ENCODE data around the gene MED13L. TPM values are rescaled to one million over a fixed set of nuclear protein-coding genes. Genes with fewer than 3 reads are reported as not detected.

The MED13L gene
- total and polyA plus RNA-seq, 2 of the 8 experiments (the other 6 are each of a cell fraction or from before 2014, with no cell fraction given) = 15.9 to 51.7 TPM

DNA sequence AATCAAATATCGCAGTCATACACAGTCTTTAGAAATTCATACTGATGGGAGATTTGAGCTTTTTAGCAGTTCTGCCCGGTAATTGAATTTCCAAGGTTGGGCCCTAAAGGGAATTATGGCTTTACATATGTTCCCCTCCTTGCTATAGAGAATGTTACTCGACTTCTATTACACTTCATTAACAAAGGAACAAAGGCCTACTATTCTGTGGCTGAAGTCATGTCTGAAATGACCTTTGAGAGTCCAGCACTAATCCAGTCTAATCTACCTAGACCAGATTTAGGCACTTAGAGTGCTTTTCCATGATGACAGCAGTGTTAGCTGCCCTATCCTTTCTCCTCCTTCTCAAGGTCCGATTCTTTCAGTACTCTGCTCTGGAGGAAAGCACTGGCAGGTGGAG, 305.3 kb downstream of the MED13L start:
- Histone ChIP-seq H2AK5ac (ENCODE audit: low read depth, low read length) (no peak overlapping the region), H2BK5ac (ENCODE audit: low read depth, low read length) (no peak overlapping the region), H2BK15ac (ENCODE audit: low read length) (no peak overlapping the region), H3K79me1 (ENCODE audit: low read depth, low read length) (no peaks in the 10 kb centered on the region), H2AFZ (ENCODE audit: low read length) (no peak overlapping the region), H3K9me3 (ENCODE audit: insufficient read depth in 2 of 2, low read depth in 1 of 2, low read length in 1 of 2) (no peaks in the 10 kb centered on the region), H3K27me3 (replicated peaks in 1 of 4; ENCODE audit: control insufficient read depth in 3 of 4, extremely low read depth in 1 of 4, insufficient read depth in 3 of 4, low read length in 3 of 4) (no peaks in the 10 kb centered on the region), H3K27ac (ENCODE audit: low read depth, low read length) (no peak overlapping the region), H2BK120ac (replicated peaks; ENCODE audit: low read depth, low read length) (no peak overlapping the region), H3K14ac (ENCODE audit: insufficient read length) (no peak overlapping the region), H3K56ac (replicated peaks; ENCODE audit: insufficient read length, low read depth, low read length) (no peak overlapping the region), H4K8ac (ENCODE audit: extremely low read depth, insufficient read depth, low read length) (no peak overlapping the region), H3K23ac (ENCODE audit: insufficient read length) (no peak overlapping the region), H4K91ac (replicated peaks; ENCODE audit: insufficient read length, low read length) (no peak overlapping the region), H3K4me2 (ENCODE audit: insufficient read depth in 1 of 2, low read depth in 2 of 2, low read length in 2 of 2) (no peak overlapping the region), H3K9ac (replicated peaks in 1 of 4; ENCODE audit: extremely low read depth in 1 of 4, low read depth in 3 of 4, low read length in 3 of 4) (no peak overlapping the region), H3K4me3 (ENCODE audit: extremely low read depth in 1 of 4, insufficient read depth in 2 of 4, low read depth in 3 of 4, low read length in 4 of 4) (no peak overlapping the region), H4K20me1 (replicated peaks in 1 of 2; ENCODE audit: control insufficient read depth in 1 of 2, insufficient read depth in 2 of 2, low read length in 2 of 2) (no peaks in the 10 kb centered on the region), H2BK20ac (ENCODE audit: low read length) (no peak overlapping the region), H3K79me2 (ENCODE audit: control insufficient read depth in 1 of 2, insufficient read depth in 2 of 2, low read length in 2 of 2) (no peaks in the 10 kb centered on the region), H3K4me1 (replicated peaks in 1 of 4; ENCODE audit: control insufficient read depth in 3 of 4, insufficient read depth in 4 of 4, low read length in 3 of 4) (no peaks in the 10 kb centered on the region), H3K4ac (replicated peaks; ENCODE audit: insufficient read length, low read depth, low read length) (no peak overlapping the region), H3K18ac (ENCODE audit: extremely low read depth, low read length) (no peak overlapping the region), H3K23me2 (ENCODE audit: low read depth, low read length) (no peaks in the 10 kb centered on the region), H4K5ac (ENCODE audit: insufficient read length, low read depth, low read length) (no peak overlapping the region), H3K36me3 (ENCODE audit: control insufficient read depth in 2 of 4, insufficient read depth in 4 of 4, low read length in 3 of 4) (peaks cover 7 to 62% (median 23%) of the 10 kb centered on the region in 4 experiments), H2BK12ac (ENCODE audit: low read depth, low read length) (no peak overlapping the region)
- ChIA-PET POLR2A (ENCODE audit: partially characterized antibody) (no interaction called here), CTCF (ENCODE audit: partially characterized antibody) (interaction anchor here (0.9 to 1.2 kb wide), 3 partner anchors 11 to 264 kb away, joined by 3 to 8 read pairs (median 3); no protein-coding TSS in a partner anchor)
- no peak for FAIRE-seq
- no peak for DNase-seq (ENCODE audit: low read depth in 1 of 2, low spot score in 2 of 2)
- 94% methylated on average over 4 of the region's 4 CpGs; no CpG with 5 or more reads in 1 of the 2 experiments for WGBS, 2 experiments (ENCODE audit: extremely low coverage in 1 of 2, insufficient coverage in 1 of 2, insufficient read length in 1 of 2, insufficient replicate concordance in 2 of 2, low coverage in 1 of 2, low lambda C conversion rate in 2 of 2, missing lambda C conversion rate in 1 of 2)
- TF ChIP-seq SIX5 (IDR thresholded peaks at IDR 0.05; ENCODE audit: low read depth, low read length) (no peak), CBX5 (IDR thresholded peaks at IDR 0.05; ENCODE audit: low read depth, low read length) (no peak), SUZ12 (IDR thresholded peaks at IDR 0.05; ENCODE audit: low read length) (no peak), JUN (IDR thresholded peaks at IDR 0.05; ENCODE audit: low read depth, low read length) (no peak), GABPA (IDR thresholded peaks at IDR 0.05; ENCODE audit: borderline replicate concordance, insufficient read depth, low read length) (no peak), GTF2F1 (IDR thresholded peaks at IDR 0.05; ENCODE audit: borderline replicate concordance, low read depth, low read length) (no peak), HDAC2 (IDR thresholded peaks at IDR 0.05; ENCODE audit: borderline replicate concordance in 1 of 2, low read depth in 2 of 2, low read length in 2 of 2) (no peak), BACH1 (IDR thresholded peaks at IDR 0.05; ENCODE audit: low read length) (no peak), POLR2A (IDR thresholded peaks at IDR 0.05; ENCODE audit: control extremely low read depth in 1 of 2, low read depth in 2 of 2, low read length in 2 of 2) (no peak), CHD2 (IDR thresholded peaks at IDR 0.05; ENCODE audit: low read length) (no peak), MAFK (IDR thresholded peaks at IDR 0.05; ENCODE audit: low read depth, low read length) (no peak), TAF1 (IDR thresholded peaks at IDR 0.05; ENCODE audit: low read depth, low read length) (no peak), NRF1 (IDR thresholded peaks at IDR 0.05; ENCODE audit: low read depth, low read length) (no peak)
- TF ChIP-seq, protein P1, sequence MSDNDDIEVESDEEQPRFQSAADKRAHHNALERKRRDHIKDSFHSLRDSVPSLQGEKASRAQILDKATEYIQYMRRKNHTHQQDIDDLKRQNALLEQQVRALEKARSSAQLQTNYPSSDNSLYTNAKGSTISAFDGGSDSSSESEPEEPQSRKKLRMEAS (IDR thresholded peaks at IDR 0.05) = no peak
- TF ChIP-seq, protein P2, sequence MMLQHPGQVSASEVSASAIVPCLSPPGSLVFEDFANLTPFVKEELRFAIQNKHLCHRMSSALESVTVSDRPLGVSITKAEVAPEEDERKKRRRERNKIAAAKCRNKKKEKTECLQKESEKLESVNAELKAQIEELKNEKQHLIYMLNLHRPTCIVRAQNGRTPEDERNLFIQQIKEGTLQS (IDR thresholded peaks at IDR 0.05; ENCODE audit: insufficient read depth, low read depth, low read length) = no peak
